Keratinocyte (primary cell): ENCODE data around the gene TAF1B. TPM values are rescaled to one million over a fixed set of nuclear protein-coding genes. Genes with fewer than 3 reads are reported as not detected.

ENCODE experiments used
- DNase-seq: peaks from one replicate; pipeline ENCODE4 v3.0.0-alpha.2; 2011; ENCODE audit warnings: low read depth, missing footprints, low spot score
- FAIRE-seq: peaks from 2 replicates; lab custom pipeline; 2011; peaks lifted over from hg19 to GRCh38; lab: Jason Lieb, UNC
- H2AFZ ChIP-seq: 2 replicates; pipeline ENCODE4 v1.6.0; 2012; ENCODE audit warnings: low read length, control low read depth, inconsistent platforms; ENCODE audit not compliant: control insufficient read depth
- H3K27ac ChIP-seq: 2 replicates; pipeline ENCODE4 v1.5.1; 2011; ENCODE audit warnings: low read length; ENCODE audit not compliant: control insufficient read depth, insufficient read depth
- H3K27me3 ChIP-seq: 3 replicates; pipeline ENCODE4 v1.6.0; 2011; ENCODE audit warnings: low read length; ENCODE audit not compliant: control insufficient read depth, insufficient read depth; ENCODE audit errors: extremely low read depth
- H3K36me3 ChIP-seq, 2 experiments: 2 replicates in 1 of 2; 3 replicates in 1 of 2; pipeline ENCODE4 v1.5.1; 2011; ENCODE audit warnings: low read length in 2 of 2, mild to moderate bottlenecking in 1 of 2; ENCODE audit not compliant: control insufficient read depth in 2 of 2, insufficient read depth in 2 of 2; ENCODE audit errors: extremely low read depth in 1 of 2
- H3K4me1 ChIP-seq: 3 replicates; pipeline ENCODE4 v1.5.1; 2011; ENCODE audit warnings: low read length; ENCODE audit not compliant: control insufficient read depth, insufficient read depth; ENCODE audit errors: extremely low read depth
- H3K4me2 ChIP-seq: 3 replicates; pipeline ENCODE4 v1.6.0; 2011; ENCODE audit warnings: low read depth, low read length; ENCODE audit not compliant: control insufficient read depth, insufficient read depth; ENCODE audit errors: extremely low read depth
- H3K4me3 ChIP-seq, 3 experiments: fragments of 200-600 bp in 1 of 3; sonication (generic) in 1 of 3; 2 replicates in 2 of 3; 3 replicates in 1 of 3; pipeline ENCODE4 v1.5.1; 2011 to 2016; ENCODE audit warnings: low read length in 3 of 3, mild to moderate bottlenecking in 3 of 3, control low read depth in 2 of 3, inconsistent platforms in 1 of 3, low read depth in 1 of 3, mixed read lengths in 1 of 3, mixed run types in 1 of 3, moderate library complexity in 1 of 3; ENCODE audit not compliant: control insufficient read depth in 2 of 3, insufficient read depth in 2 of 3; ENCODE audit errors: extremely low read depth in 1 of 3
- H3K79me2 ChIP-seq: 2 replicates; pipeline ENCODE4 v1.6.0; 2012; ENCODE audit warnings: low read length; ENCODE audit not compliant: control insufficient read depth, insufficient read depth
- H3K9ac ChIP-seq: 3 replicates; pipeline ENCODE4 v1.6.0; 2011; ENCODE audit warnings: low read length; ENCODE audit not compliant: control insufficient read depth, insufficient read depth; ENCODE audit errors: extremely low read depth
- H3K9me1 ChIP-seq: 3 replicates; pipeline ENCODE4 v1.6.0; 2011; ENCODE audit warnings: low read length; ENCODE audit not compliant: control insufficient read depth, insufficient read depth; ENCODE audit errors: extremely low read depth
- H3K9me3 ChIP-seq: 2 replicates; pipeline ENCODE4 v1.5.1; 2012; ENCODE audit warnings: low read depth, low read length; ENCODE audit not compliant: control insufficient read depth
- H4K20me1 ChIP-seq: 3 replicates; pipeline ENCODE4 v1.6.0; 2011; ENCODE audit warnings: low read length; ENCODE audit not compliant: control insufficient read depth, insufficient read depth; ENCODE audit errors: extremely low read depth
- CTCF ChIP-seq, 3 experiments: IDR thresholded peaks in 1 of 3; conservative IDR thresholded peaks in 1 of 3; optimal IDR thresholded peaks in 1 of 3; 2 replicates in 2 of 3; 3 replicates in 1 of 3; pipeline versions ENCODE3 to v1.5.1; 2011; ENCODE audit warnings: low read length in 3 of 3, mild to moderate bottlenecking in 3 of 3, moderate library complexity in 2 of 3, control low read depth in 1 of 3, inconsistent platforms in 1 of 3; ENCODE audit not compliant: insufficient read depth in 2 of 3; ENCODE audit errors: extremely low read depth in 1 of 3
- EZH2 ChIP-seq: IDR thresholded peaks from one replicate; pipeline ENCODE4 v1.6.1; 2012; ENCODE audit warnings: inconsistent platforms, mild to moderate bottlenecking, low read length, moderate library complexity
- dilution Hi-C: fragments of 300-500 bp; cut with MboI; formaldehyde crosslinking; loops from one replicate; pipeline ENCODE4 v1.7.0; 2020; ENCODE audit warnings: low sequenced_read_pairs; ENCODE audit not compliant: extremely low pct_ligation_motif_present
- polyA plus RNA-seq, 5 experiments: library from polyadenylated mRNA; depleted of rRNA in 3 of 5; stranded (reverse) in 3 of 5; stranded (forward) in 1 of 5; unstranded in 1 of 5; fragments of >200 nt; gene quantifications; 1 replicate in 1 of 5; 2 replicates in 3 of 5; 3 replicates in 1 of 5; pipeline versions ENCODE4 v1.2.1 to v1.2.3, GENCODE V29; 2011 to 2012; ENCODE audit warnings: missing spikeins in 2 of 5, low read depth in 1 of 5, low replicate concordance in 1 of 5

TAF1B gene
- polyA plus RNA-seq, 1 donor (not counting 4 experiments of a cell fraction or from before 2014, with no cell fraction given) = 16.5 TPM

GRCh38 chr2:9982891-9983290 is 139.6 kb downstream of the TAF1B start:
- TF ChIP-seq CTCF (optimal IDR thresholded peaks at IDR 0.05 in 1 of 3, IDR thresholded peaks at IDR 0.05 in 1 of 3, conservative IDR thresholded peaks at IDR 0.05 in 1 of 3; ENCODE audit: extremely low read depth in 1 of 3, insufficient read depth in 2 of 3, low read length in 3 of 3) (no peak), EZH2 (no peak)
- DNase-seq (no peak), FAIRE-seq (no peak)
- H3K4me1 ChIP-seq = no peaks in the 10 kb centered on the region
- no peak overlapping the region for H3K27ac ChIP-seq
- no peak overlapping the region for H3K4me2 ChIP-seq
- H3K27me3 ChIP-seq = no peaks in the 10 kb centered on the region
- no peaks in the 10 kb centered on the region for H3K36me3 ChIP-seq
- no peak overlapping the region for H3K9ac ChIP-seq
- H4K20me1 ChIP-seq = no peaks in the 10 kb centered on the region
- H3K9me3 ChIP-seq = no peaks in the 10 kb centered on the region
- H3K9me1 ChIP-seq = no peaks in the 10 kb centered on the region
- H3K79me2 ChIP-seq = no peaks in the 10 kb centered on the region
- dilution Hi-C loops = no loop called here
- no peak overlapping the region for H3K4me3 ChIP-seq
- no peak overlapping the region for H2AFZ ChIP-seq

- no peak overlapping the region for H3K4me3 ChIP-seq
- DNase-seq (no peak), FAIRE-seq (no peak)
- H3K9me1 ChIP-seq = no peaks in the 10 kb centered on the region
- TF ChIP-seq CTCF (optimal IDR thresholded peaks at IDR 0.05 in 1 of 3, IDR thresholded peaks at IDR 0.05 in 1 of 3, conservative IDR thresholded peaks at IDR 0.05 in 1 of 3; ENCODE audit: extremely low read depth in 1 of 3, insufficient read depth in 2 of 3, low read length in 3 of 3) (no peak), EZH2 (no peak)
- H3K4me1 ChIP-seq = no peaks in the 10 kb centered on the region
- H3K27ac ChIP-seq = no peak overlapping the region
- no peak overlapping the region for H3K9ac ChIP-seq
- H3K36me3 ChIP-seq = no peaks in the 10 kb centered on the region
- no peaks in the 10 kb centered on the region for H3K79me2 ChIP-seq
- no peak overlapping the region for H3K4me2 ChIP-seq
- H3K27me3 ChIP-seq = no peaks in the 10 kb centered on the region
- H3K9me3 ChIP-seq = no peaks in the 10 kb centered on the region
- dilution Hi-C loops = no loop called here
- H2AFZ ChIP-seq = no peak overlapping the region
- H4K20me1 ChIP-seq = no peaks in the 10 kb centered on the region
Measured at GRCh38 chr2:9983401-9984216, 140.3 kb downstream of the TAF1B start.

Other genes starting within 250 kb of the TAF1B start
- 365 to 593 TPM (median 369 TPM) in 3 replicates for gene YWHAQ, start 212.5 kb upstream of the TAF1B start, polyA plus RNA-seq
- gene GRHL1, start 108.2 kb downstream of the TAF1B start, polyA plus RNA-seq = 2.6 to 15.1 TPM (median 7.8 TPM) in 3 replicates
- gene KLF11, start 200.1 kb downstream of the TAF1B start, polyA plus RNA-seq = 6.1 to 7.0 TPM (median 6.6 TPM) in 3 replicates
- gene CYS1, start 236.9 kb downstream of the TAF1B start, polyA plus RNA-seq = 0.14 to 0.52 TPM (median 0.48 TPM) in 3 replicates